GM12873 (cell line): ENCODE results near the gene LTO1.

Experiments
- CTCF ChIP-seq: IDR thresholded peaks from 2 replicates; pipeline ENCODE4 v1.5.1; 2012; ENCODE audit warnings: low read depth, mild to moderate bottlenecking, moderate library complexity, low read length, control low read depth; ENCODE audit not compliant: insufficient read depth; ENCODE audit errors: missing control alignments

Gene LTO1

DNA sequence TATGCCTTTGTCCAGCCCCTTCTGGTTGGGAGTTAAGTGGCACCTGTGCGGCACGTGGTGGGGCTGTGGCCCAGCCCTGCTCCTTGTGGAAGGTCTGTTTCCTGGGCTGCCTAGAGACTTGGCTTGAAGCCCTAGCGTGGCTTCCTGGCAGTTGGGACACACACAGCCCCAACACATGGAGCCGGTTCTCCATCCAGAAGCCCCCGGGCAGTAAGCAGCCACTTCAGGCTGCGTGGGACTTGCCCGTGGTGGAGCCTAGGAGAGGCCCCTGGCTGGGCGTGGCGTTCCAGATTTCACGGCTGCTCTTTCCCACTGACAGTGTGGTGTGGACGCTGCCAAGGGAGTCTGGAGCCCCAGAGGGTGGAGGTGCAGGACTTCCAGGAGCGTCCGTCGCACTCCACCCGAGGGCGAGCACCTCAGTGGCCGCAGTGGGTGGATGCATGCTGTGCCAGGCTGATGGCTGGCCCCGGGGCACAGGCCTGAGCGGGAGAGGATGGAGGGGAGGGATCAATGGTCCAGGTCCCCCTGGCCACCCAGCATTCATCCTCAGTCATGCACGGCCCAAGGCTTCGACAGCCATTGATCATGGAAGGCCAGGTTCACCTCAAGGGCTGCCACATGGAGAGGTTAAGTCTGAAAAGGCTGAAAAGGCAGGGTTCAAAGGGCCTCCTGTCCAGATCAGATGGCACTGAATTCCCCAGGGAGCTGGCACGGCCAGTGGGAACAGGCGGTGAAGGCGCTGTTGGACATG lies 24.9 kb downstream of the LTO1 start:
- TF ChIP-seq CTCF = no peak

- TF ChIP-seq CTCF = no peak
Observed at GRCh38 chr11:69649576-69649900, 25.6 kb downstream of the LTO1 start.

GRCh38 chr11:69648679-69649575 lies 26.2 kb downstream of the LTO1 start:
- TF ChIP-seq CTCF = no peak

GRCh38 chr11:69647761-69648497 lies 27.2 kb downstream of the LTO1 start:
- TF ChIP-seq CTCF = no peak

- TF ChIP-seq CTCF = no peak
Observed at GRCh38 chr11:69647390-69647748, 27.8 kb downstream of the LTO1 start.

GRCh38 chr11:69646493-69647389 lies 28.4 kb downstream of the LTO1 start:
- no peak for TF ChIP-seq CTCF
